ENCODE results near the gene CAMK2B.
"Not testable (repeated sequence)": the region's sequence is repeated elsewhere in the genome, so short reads cannot be mapped to it uniquely, and the experiment has no call there.

The CAMK2B gene

DNA sequence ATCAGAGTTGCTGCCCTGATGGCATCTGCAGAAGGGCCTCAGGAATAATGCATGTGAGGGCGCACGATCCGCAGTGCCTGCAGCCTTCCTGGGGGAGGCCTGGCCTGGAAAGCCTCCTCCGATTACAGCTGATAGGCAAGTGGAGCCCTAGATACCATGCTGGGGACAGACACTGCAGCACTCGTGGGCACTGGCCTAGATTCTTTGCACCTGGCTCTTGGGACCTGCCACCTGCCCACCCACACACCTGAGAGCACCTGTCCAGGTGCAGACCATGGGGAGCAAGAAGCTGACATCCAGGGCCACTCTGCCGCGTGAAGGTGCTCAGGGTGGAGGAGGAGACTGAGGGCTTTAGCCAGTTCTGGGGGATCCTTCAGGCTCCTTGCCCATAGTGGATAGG lies 109.9 kb downstream of the CAMK2B start:
- no peak for DNase-seq (ENCODE audit: low read depth)

DNA sequence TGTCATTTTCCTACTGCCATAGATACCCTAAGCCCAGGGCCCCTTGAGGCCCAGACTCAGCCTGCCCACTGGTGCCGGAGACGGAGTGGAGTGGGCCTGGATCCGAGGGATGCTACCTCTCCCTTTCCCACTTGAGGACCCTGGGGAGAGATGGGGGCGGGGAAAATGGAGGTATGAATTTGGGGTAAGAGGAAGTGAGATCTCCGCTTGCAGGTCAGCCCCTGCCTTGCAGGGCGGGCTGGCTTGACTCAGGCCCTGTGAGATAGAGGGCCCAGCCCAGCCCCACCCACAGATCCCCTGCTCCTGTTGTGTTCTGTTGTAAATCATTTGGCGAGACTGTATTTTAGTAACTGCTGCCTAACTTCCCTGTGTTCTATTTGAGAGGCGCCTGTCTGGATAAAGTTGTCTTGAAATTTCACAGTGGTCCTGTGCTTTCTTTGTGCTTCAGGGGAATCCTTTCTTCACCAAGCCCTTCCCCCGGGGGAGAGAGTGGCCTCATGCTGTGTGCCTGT lies 111.5 kb downstream of the CAMK2B start:
- no peak for DNase-seq (ENCODE audit: low read depth)

GRCh38 chr7:44213206-44213876 lies 112.1 kb downstream of the CAMK2B start:
- DNase-seq (ENCODE audit: low read depth) = no peak

GRCh38 chr7:44212581-44213184 lies 112.7 kb downstream of the CAMK2B start:
- no peak for DNase-seq (ENCODE audit: low read depth)

GRCh38 chr7:44212018-44212417 lies 113.4 kb downstream of the CAMK2B start:
- DNase-seq (ENCODE audit: low read depth) = no peak

GRCh38 chr7:44211126-44211675 lies 114.2 kb downstream of the CAMK2B start:
- DNase-seq (ENCODE audit: low read depth) = no peak

DNA sequence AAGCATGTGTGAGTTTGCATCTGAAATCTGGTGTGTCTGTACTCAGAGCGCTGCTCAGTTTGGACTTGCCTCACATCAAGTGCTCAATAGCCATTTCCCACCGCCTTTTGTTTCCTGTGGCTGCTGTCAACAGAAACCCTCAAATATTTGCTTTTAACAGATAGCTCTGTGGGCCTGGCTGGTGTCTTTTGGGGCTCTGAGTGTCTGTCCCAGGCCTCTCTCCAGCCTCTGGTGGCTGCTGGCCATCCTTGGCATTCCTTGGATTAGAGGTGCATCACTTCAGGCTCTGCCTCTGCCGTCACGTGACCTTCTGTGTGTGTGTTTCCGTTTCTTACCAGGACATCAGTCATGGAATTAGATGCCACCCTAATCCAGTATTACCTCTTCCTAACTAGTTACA lies 115.3 kb downstream of the CAMK2B start:
- no peak for DNase-seq (ENCODE audit: low read depth)

DNA sequence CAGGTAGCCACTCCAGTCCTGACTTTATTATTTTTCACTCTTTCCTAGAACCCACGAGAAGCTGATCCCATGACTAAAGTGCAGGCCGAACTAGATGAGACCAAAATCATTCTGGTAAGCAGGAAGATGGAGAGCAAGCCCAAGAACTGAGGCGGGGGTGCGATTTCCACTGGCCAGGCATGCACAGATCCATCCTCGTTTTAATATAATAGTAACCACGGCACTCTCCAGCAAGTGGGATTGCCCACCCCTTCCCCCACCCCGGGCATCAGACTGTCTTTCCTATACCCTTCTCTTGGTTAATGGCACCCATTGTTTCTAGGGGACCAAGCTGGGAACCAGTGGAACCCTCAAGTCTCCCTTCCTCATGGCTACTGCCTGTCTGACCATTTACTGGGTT lies 117.3 kb downstream of the CAMK2B start:
- DNase-seq (ENCODE audit: low read depth) = no peak

GRCh38 chr7:44206008-44206407 lies 119.4 kb downstream of the CAMK2B start:
- DNase-seq (ENCODE audit: low read depth) = no peak

GRCh38 chr7:44201813-44202212 lies 123.6 kb downstream of the CAMK2B start:
- peak; percentile 46 for DNase-seq (ENCODE audit: low read depth)

GRCh38 chr7:44200699-44201461 lies 124.5 kb downstream of the CAMK2B start, which contains the start of gene YKT6:
Gene YKT6 (plus strand): TSS chr7:44200978. CDS start chr7:44201136, 158 bp downstream.
- peak; percentile 99 for DNase-seq (ENCODE audit: low read depth)

GRCh38 chr7:44200163-44200562 lies 125.2 kb downstream of the CAMK2B start:
- not testable (repeated sequence) for DNase-seq (ENCODE audit: low read depth)

- no peak for DNase-seq (ENCODE audit: low read depth)
Observed at GRCh38 chr7:44197474-44197873, 127.9 kb downstream of the CAMK2B start.

GRCh38 chr7:44196450-44196872 lies 128.9 kb downstream of the CAMK2B start:
- DNase-seq (ENCODE audit: low read depth) = peak; percentile 74

DNA sequence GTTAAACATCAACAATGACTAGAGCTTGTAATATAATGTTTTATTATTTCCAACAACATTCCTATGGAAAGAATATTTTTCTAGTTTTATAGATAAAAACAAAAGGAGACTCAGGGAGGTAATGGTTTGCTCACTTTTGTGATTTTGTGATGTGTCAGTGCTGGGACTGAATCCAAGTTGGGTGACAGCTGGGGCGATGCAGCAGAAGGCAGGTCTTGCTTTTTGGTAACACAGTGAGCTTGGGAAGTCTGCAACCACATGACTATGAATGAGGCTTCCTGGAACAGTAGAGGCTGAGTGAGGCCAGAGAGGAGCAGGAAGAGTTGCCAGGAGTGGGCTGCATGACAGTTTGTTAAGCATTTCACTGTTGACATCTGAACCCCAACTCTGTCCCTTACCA lies 129.5 kb downstream of the CAMK2B start:
- peak; percentile 20 for DNase-seq (ENCODE audit: low read depth)

DNA sequence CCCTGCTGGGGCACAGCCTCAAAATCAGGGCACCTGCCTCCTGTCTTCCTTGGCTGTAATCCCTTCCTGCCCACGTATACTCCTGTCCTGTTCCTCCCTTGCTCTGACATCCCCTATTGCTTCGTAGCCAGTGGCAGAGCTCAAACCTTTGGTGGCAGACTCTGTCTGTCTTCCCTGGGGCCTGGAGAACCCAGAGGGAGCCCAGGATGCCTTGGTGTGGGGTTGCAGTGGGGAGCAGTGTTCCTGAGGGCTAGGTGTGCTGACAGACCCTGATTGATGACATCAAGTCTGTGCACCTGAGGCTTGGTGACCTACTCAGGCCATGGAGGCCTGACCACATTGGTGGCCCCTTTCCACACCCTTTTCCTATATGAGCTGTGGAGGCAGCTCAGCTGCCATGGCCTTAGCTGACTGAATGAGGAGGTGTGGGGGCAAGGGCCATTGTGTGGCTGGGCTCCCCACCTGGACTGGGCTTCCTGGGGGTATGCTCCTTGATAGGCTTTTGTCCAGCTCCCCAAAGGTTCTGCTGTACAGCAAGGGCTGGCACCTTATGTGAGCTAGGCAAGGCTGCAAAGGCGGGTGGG lies 130.7 kb downstream of the CAMK2B start:
- no peak for DNase-seq (ENCODE audit: low read depth)

DNA sequence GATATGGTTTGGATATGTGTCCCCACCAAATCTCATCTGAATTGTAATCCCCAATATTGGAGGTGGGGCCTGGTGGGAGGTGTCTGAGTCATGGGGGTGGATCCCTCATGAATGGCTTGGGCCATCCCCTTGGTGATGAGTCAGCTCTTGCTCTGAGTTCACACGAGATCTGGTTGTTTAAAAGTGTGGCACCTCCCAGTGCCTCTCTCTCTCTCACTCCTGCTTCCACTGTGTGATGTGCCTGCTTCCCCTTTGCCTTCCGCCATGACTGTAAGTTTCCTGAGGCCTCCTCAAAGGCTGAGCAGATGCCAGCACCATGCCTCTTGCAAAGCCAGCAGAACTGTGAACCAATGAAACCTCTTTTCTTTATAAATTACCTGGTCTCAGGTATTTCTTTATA lies 131.3 kb downstream of the CAMK2B start:
- DNase-seq (ENCODE audit: low read depth) = peak; percentile 66

DNA sequence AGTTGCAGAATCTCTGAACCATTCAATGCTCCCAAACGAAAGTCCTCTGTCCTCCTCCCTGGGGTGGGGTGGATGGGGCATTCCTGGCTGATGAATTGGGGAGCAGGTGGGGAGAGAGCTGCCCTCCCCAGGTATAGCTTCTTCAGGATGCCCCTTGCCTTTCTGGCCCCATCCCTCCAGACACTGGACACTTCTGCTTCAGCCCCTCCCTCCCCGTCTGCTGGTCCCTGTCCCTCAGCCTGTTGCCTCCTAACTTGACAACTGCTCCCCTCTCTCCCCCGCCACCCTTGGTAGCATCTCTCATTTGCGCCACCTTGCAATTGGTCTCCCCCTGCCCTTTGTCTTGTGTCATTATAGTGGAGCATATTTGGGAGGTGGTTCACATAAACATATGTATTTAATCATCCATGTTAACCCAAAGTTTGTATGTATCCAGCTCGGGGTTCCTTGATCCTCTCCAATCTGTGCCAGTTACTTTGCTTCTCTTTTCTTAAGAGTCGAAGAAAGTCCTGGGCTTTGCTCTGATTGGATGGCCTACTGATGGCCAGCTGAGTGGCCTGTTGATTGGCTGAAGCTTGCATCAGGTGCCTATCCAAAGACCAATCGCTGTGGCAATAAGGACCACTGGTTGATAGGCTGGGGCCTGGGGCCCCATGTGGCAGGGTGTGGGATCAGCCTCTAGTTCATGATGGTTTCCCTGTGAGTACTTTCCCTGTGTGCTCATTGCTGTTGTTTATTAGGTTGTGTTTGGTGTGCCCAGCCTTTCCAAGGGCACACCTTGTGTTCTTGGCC lies 132.2 kb downstream of the CAMK2B start:
- peak; percentile 12 for DNase-seq (ENCODE audit: low read depth)

DNA sequence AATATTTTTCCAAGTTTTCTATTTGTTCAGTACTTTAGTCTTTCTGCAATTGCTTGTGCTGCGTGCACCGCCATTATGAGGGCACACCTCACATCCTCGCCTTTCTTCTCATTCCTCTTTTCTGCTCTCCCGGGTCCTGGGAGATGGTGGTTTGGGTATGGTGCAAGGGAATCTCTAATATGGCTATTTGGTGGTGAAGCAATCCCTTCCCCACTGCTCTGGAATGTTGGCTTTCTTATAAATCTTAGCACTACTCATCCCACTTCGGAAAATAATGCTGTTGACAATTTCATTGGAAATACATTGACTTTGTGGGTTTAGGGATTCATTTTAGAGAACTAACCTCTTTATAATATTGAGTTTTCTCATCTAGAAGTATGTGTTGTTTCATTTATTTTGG lies 134.2 kb downstream of the CAMK2B start:
- no peak for DNase-seq (ENCODE audit: low read depth)

GRCh38 chr7:44189993-44190872 lies 135.2 kb downstream of the CAMK2B start:
- no peak for DNase-seq (ENCODE audit: low read depth)
